ENCODE data around the gene APOL2. TPM values are rescaled to one million over a fixed set of nuclear protein-coding genes. Genes with fewer than 3 reads are reported as not detected.
"Not testable (repeated sequence)": the region's sequence is repeated elsewhere in the genome, so short reads cannot be mapped to it uniquely, and the experiment has no call there.

The APOL2 gene
- total and polyA plus RNA-seq, 4 donors, result 29.5 to 46.3 (median 35.3) TPM

GRCh38 chr22:36274531-36274930, 35.2 kb upstream of the APOL2 start:
- no peak overlapping the region for H3K9ac ChIP-seq (ENCODE audit: insufficient read depth in 1 of 2, low read length in 2 of 2)
- DNase-seq, result peak in 1 of 3 donors; percentile 3
- H3K4me1 ChIP-seq (ENCODE audit: control insufficient read depth in 5 of 5, insufficient read depth in 5 of 5, low read length in 5 of 5), result no peaks in the 10 kb centered on the region
- no peaks in the 10 kb centered on the region for H3K9me3 ChIP-seq (ENCODE audit: control insufficient read depth in 4 of 4, insufficient read depth in 3 of 4, low read length in 3 of 4)
- no peak for TF ChIP-seq CTCF (IDR thresholded peaks at IDR 0.05; ENCODE audit: control extremely low read depth, extremely low read depth)
- H3K36me3 ChIP-seq (ENCODE audit: control insufficient read depth in 4 of 4, insufficient read depth in 4 of 4, low read length in 4 of 4), result peaks cover 0 to 2% (median 0%) of the 10 kb centered on the region in 4 donors
- H3K27me3 ChIP-seq (ENCODE audit: control insufficient read depth in 3 of 3, insufficient read depth in 3 of 3, low read length in 2 of 3), result no peaks in the 10 kb centered on the region
- no peak for ATAC-seq (ENCODE audit: insufficient read depth, low FRiP score)
- H3K4me3 ChIP-seq, result no peak overlapping the region
- H3K27ac ChIP-seq (ENCODE audit: low read depth in 1 of 2, low read length in 1 of 2), result peak overlapping the region in 1 of 2 donors; percentile 5
- 73 to 74% methylated on average over 5 of the region's 5 CpGs for WGBS, 2 donors

- not testable (repeated sequence) for DNase-seq; H3K4me3 ChIP-seq; H3K27me3 ChIP-seq (ENCODE audit: control insufficient read depth in 3 of 3, insufficient read depth in 3 of 3, low read length in 2 of 3); H3K9me3 ChIP-seq (ENCODE audit: control insufficient read depth in 4 of 4, insufficient read depth in 3 of 4, low read length in 3 of 4); H3K4me1 ChIP-seq (ENCODE audit: control insufficient read depth in 5 of 5, insufficient read depth in 5 of 5, low read length in 5 of 5); ATAC-seq (ENCODE audit: insufficient read depth, low FRiP score); H3K36me3 ChIP-seq (ENCODE audit: control insufficient read depth in 4 of 4, insufficient read depth in 4 of 4, low read length in 4 of 4); H3K27ac ChIP-seq (ENCODE audit: low read depth in 1 of 2, low read length in 1 of 2); H3K9ac ChIP-seq (ENCODE audit: insufficient read depth in 1 of 2, low read length in 2 of 2)
- WGBS, 2 donors, result 64 to 84% methylated on average over 5 of the region's 5 CpGs
These were observed 32.6 kb upstream of the APOL2 start for GRCh38 chr22:36271951-36272350.

- peak in 1 of 3 donors; percentile 6 for DNase-seq
- not testable (repeated sequence) for ATAC-seq (ENCODE audit: insufficient read depth, low FRiP score); H3K36me3 ChIP-seq (ENCODE audit: control insufficient read depth in 4 of 4, insufficient read depth in 4 of 4, low read length in 4 of 4); H3K27me3 ChIP-seq (ENCODE audit: control insufficient read depth in 3 of 3, insufficient read depth in 3 of 3, low read length in 2 of 3); H3K9ac ChIP-seq (ENCODE audit: insufficient read depth in 1 of 2, low read length in 2 of 2); H3K4me1 ChIP-seq (ENCODE audit: control insufficient read depth in 5 of 5, insufficient read depth in 5 of 5, low read length in 5 of 5); H3K27ac ChIP-seq (ENCODE audit: low read depth in 1 of 2, low read length in 1 of 2); H3K4me3 ChIP-seq; H3K9me3 ChIP-seq (ENCODE audit: control insufficient read depth in 4 of 4, insufficient read depth in 3 of 4, low read length in 3 of 4)
- WGBS, 2 donors, result 69 to 78% methylated on average over 7 of the region's 7 CpGs
These were observed 31.9 kb upstream of the APOL2 start for GRCh38 chr22:36271231-36271630.

- DNase-seq (no peak), ATAC-seq (ENCODE audit: insufficient read depth, low FRiP score) (no peak)
- no peak for TF ChIP-seq CTCF (IDR thresholded peaks at IDR 0.05; ENCODE audit: control extremely low read depth, extremely low read depth)
- Histone ChIP-seq H3K4me1 (ENCODE audit: control insufficient read depth in 5 of 5, insufficient read depth in 5 of 5, low read length in 5 of 5) (peaks cover 0 to 1% (median 0%) of the 10 kb centered on the region in 5 donors), H3K4me3 (no peak overlapping the region), H3K9ac (ENCODE audit: insufficient read depth in 1 of 2, low read length in 2 of 2) (no peak overlapping the region), H3K36me3 (ENCODE audit: control insufficient read depth in 4 of 4, insufficient read depth in 4 of 4, low read length in 4 of 4) (peaks cover 0 to 18% (median 0%) of the 10 kb centered on the region in 4 donors), H3K27ac (ENCODE audit: low read depth in 1 of 2, low read length in 1 of 2) (no peak overlapping the region), H3K9me3 (ENCODE audit: control insufficient read depth in 4 of 4, insufficient read depth in 3 of 4, low read length in 3 of 4) (no peaks in the 10 kb centered on the region), H3K27me3 (ENCODE audit: control insufficient read depth in 3 of 3, insufficient read depth in 3 of 3, low read length in 2 of 3) (no peaks in the 10 kb centered on the region)
- WGBS, 2 donors, result 95% methylated on average over 11 of the region's 11 CpGs
These were observed 28.7 kb upstream of the APOL2 start for GRCh38 chr22:36267896-36268485.
